ENCODE data around the gene GABBR2. TPM values are rescaled to one million over a fixed set of nuclear protein-coding genes. Genes with fewer than 3 reads are reported as not detected.

GABBR2 gene
- polyA plus RNA-seq, 1 of the 3 experiments (the other 2 are of a cell fraction): not detected

DNA sequence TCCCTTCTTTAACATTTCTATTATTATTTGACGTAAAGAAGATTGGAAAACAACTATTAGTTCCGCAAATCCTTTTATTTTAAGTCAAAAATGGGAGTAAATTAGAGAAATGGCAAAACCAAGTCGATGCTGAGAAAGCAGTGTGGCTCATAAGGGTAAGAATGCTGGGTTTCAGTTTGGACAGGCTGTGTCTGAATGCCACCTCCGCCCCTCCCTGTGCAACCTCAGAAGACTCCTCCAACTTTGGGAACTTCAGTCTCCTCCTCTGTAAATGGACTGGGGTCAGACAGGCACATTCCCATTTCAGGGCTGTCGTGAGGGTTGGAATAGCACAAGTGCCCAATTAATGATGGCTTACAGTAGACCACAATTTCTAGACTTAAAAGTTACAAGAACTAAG lies 154.0 kb downstream of the GABBR2 start:
- H3K27me3 ChIP-seq (ENCODE audit: insufficient read depth): peaks cover 5% of the 10 kb centered on the region; the same call in 1 of the 2 replicates
- WGBS (ENCODE audit: low lambda C conversion rate): 32% methylated on average over 5 of the region's 5 CpGs
- H3K4me1 ChIP-seq (ENCODE audit: control insufficient read depth in 1 of 2, insufficient read depth in 2 of 2, low read depth in 1 of 2, low read length in 1 of 2): no peaks in the 10 kb centered on the region
- ChIA-PET CTCF (no interaction called here), POLR2A (no interaction called here)
- no peak overlapping the region for H3K9ac ChIP-seq
- H2AFZ ChIP-seq (ENCODE audit: low read depth): no peak overlapping the region
- no peak overlapping the region for H3K4me2 ChIP-seq
- no peak for DNase-seq
- no peak overlapping the region for H3K27ac ChIP-seq (ENCODE audit: low read depth in 2 of 2, low read length in 1 of 2)
- H3F3A ChIP-seq (replicated peaks; ENCODE audit: insufficient read depth): no peaks in the 10 kb centered on the region
- no peaks in the 10 kb centered on the region for H3K9me3 ChIP-seq
- no peaks in the 10 kb centered on the region for H4K20me1 ChIP-seq (ENCODE audit: insufficient read depth)
- TF ChIP-seq, protein P1, sequence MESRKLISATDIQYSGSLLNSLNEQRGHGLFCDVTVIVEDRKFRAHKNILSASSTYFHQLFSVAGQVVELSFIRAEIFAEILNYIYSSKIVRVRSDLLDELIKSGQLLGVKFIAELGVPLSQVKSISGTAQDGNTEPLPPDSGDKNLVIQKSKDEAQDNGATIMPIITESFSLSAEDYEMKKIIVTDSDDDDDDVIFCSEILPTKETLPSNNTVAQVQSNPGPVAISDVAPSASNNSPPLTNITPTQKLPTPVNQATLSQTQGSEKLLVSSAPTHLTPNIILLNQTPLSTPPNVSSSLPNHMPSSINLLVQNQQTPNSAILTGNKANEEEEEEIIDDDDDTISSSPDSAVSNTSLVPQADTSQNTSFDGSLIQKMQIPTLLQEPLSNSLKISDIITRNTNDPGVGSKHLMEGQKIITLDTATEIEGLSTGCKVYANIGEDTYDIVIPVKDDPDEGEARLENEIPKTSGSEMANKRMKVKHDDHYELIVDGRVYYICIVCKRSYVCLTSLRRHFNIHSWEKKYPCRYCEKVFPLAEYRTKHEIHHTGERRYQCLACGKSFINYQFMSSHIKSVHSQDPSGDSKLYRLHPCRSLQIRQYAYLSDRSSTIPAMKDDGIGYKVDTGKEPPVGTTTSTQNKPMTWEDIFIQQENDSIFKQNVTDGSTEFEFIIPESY (IDR thresholded peaks at IDR 0.05; ENCODE audit: borderline replicate concordance, low read depth): no peak
- no peak for TF ChIP-seq SMC3 (IDR thresholded peaks at IDR 0.05; ENCODE audit: low read depth, low read length)
- no peaks in the 10 kb centered on the region for H3K79me2 ChIP-seq (ENCODE audit: insufficient read depth)
- no peaks in the 10 kb centered on the region for H3K9me2 ChIP-seq
- no peaks in the 10 kb centered on the region for H3K36me3 ChIP-seq (replicated peaks in 1 of 2; ENCODE audit: control insufficient read depth in 1 of 2, insufficient read depth in 2 of 2, low read length in 1 of 2)
- H3K4me3 ChIP-seq (ENCODE audit: low read depth in 2 of 2, low read length in 1 of 2): no peak overlapping the region

DNA sequence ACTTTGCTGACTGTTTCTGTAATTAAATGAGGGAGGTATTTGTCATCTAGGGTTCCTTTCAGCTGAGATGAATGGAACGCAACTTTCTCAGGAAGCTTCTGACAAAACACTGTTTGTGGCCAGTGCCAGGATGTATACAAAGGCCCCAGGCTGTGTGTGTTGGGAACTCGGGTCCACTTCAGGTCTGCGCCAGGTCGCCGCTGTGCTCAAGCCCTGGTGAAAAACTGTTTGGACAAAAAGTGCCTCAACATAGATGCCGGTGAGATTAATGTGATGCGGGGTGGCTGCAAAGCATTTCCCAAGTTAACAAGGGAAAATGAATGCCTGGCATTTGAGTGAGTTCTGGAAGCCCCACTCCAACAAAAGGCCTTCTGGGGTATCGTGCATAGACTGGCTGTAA lies 156.4 kb downstream of the GABBR2 start:
- no peak for DNase-seq
- no peaks in the 10 kb centered on the region for H4K20me1 ChIP-seq (ENCODE audit: insufficient read depth)
- no peak overlapping the region for H2AFZ ChIP-seq (ENCODE audit: low read depth)
- H3F3A ChIP-seq (replicated peaks; ENCODE audit: insufficient read depth): no peaks in the 10 kb centered on the region
- H3K4me1 ChIP-seq (ENCODE audit: control insufficient read depth in 1 of 2, insufficient read depth in 2 of 2, low read depth in 1 of 2, low read length in 1 of 2): no peaks in the 10 kb centered on the region
- ChIA-PET POLR2A (no interaction called here), CTCF (no interaction called here)
- H3K79me2 ChIP-seq (ENCODE audit: insufficient read depth): no peaks in the 10 kb centered on the region
- no peak overlapping the region for H3K4me3 ChIP-seq (ENCODE audit: low read depth in 2 of 2, low read length in 1 of 2)
- no peaks in the 10 kb centered on the region for H3K36me3 ChIP-seq (replicated peaks in 1 of 2; ENCODE audit: control insufficient read depth in 1 of 2, insufficient read depth in 2 of 2, low read length in 1 of 2)
- H3K9me2 ChIP-seq: no peaks in the 10 kb centered on the region
- no peaks in the 10 kb centered on the region for H3K9me3 ChIP-seq
- peaks cover 5% of the 10 kb centered on the region; the same call in 1 of the 2 replicates for H3K27me3 ChIP-seq (ENCODE audit: insufficient read depth)
- no peak overlapping the region for H3K27ac ChIP-seq (ENCODE audit: low read depth in 2 of 2, low read length in 1 of 2)
- no peak overlapping the region for H3K9ac ChIP-seq
- TF ChIP-seq RCOR1 (IDR thresholded peaks at IDR 0.05; ENCODE audit: low read length) (no peak), MXI1 (IDR thresholded peaks at IDR 0.05; ENCODE audit: low read depth, low read length) (no peak)
- WGBS (ENCODE audit: low lambda C conversion rate): 71% methylated on average over 8 of the region's 8 CpGs
- H3K4me2 ChIP-seq: no peak overlapping the region

DNA sequence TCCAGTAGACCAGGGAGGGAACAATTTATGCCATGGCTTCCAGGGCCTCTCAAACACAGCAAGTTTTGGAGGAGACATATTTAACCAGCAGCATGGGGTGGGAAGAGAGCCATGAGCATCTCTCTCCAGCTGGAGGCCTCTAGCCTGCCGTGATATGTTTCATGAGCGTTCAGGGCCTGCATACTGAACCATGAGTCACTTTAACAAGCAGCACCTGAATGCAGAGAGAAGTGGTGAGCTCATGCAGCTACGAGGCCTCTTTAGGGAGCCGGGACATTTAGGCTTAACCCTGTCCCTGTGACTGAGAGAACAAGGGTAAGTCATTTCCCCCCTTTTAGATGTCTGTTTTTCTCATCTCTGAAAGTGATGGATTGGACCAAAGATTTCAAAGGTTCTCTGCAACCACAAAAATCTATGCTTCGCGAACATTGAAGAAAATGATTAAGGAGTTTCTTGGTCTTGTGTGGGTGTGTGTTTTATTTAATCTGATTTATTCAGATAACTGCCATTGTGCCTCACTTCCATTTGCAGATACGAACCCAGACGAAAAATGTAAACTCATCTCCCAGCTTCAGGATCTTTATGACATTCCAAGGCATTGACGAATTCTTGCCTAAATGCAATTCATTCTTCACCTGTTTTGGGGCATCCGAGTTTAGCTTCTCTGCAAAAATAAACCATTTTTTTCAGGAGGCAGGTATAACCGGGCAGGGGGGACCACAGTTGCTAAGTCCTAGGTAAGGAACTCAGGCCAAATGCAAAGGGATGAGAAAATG lies 157.0 kb downstream of the GABBR2 start:
- no peaks in the 10 kb centered on the region for H3K79me2 ChIP-seq (ENCODE audit: insufficient read depth)
- ChIA-PET CTCF (no interaction called here), POLR2A (no interaction called here)
- DNase-seq: no peak
- TF ChIP-seq SMC3 (IDR thresholded peaks at IDR 0.05; ENCODE audit: low read depth, low read length) (no peak), FOSL2 (IDR thresholded peaks at IDR 0.05; ENCODE audit: borderline replicate concordance, low read depth) (peak; percentile 30; the same call in 1 of the 2 replicates)
- H3F3A ChIP-seq (replicated peaks; ENCODE audit: insufficient read depth): no peaks in the 10 kb centered on the region
- H3K4me2 ChIP-seq: no peak overlapping the region
- H3K4me3 ChIP-seq (ENCODE audit: low read depth in 2 of 2, low read length in 1 of 2): no peak overlapping the region
- no peaks in the 10 kb centered on the region for H4K20me1 ChIP-seq (ENCODE audit: insufficient read depth)
- no peak overlapping the region for H2AFZ ChIP-seq (ENCODE audit: low read depth)
- no peaks in the 10 kb centered on the region for H3K36me3 ChIP-seq (replicated peaks in 1 of 2; ENCODE audit: control insufficient read depth in 1 of 2, insufficient read depth in 2 of 2, low read length in 1 of 2)
- H3K9me2 ChIP-seq: no peaks in the 10 kb centered on the region
- H3K27ac ChIP-seq (ENCODE audit: low read depth in 2 of 2, low read length in 1 of 2): no peak overlapping the region
- no peak overlapping the region for H3K9ac ChIP-seq
- H3K4me1 ChIP-seq (ENCODE audit: control insufficient read depth in 1 of 2, insufficient read depth in 2 of 2, low read depth in 1 of 2, low read length in 1 of 2): no peaks in the 10 kb centered on the region
- WGBS (ENCODE audit: low lambda C conversion rate): 45% methylated on average over 11 of the region's 11 CpGs
- no peaks in the 10 kb centered on the region for H3K9me3 ChIP-seq
- H3K27me3 ChIP-seq (ENCODE audit: insufficient read depth): peaks cover 5% of the 10 kb centered on the region; the same call in 1 of the 2 replicates
